K562 (cell line): ENCODE measurements around the gene UQCRH. TPM values are rescaled to one million over a fixed set of nuclear protein-coding genes. Genes with fewer than 3 reads are reported as not detected.

Experiments used
- ATF3 ChIP-seq, 2 experiments: fragments of 450-650 bp in 1 of 2; sonication (generic) in 1 of 2; formaldehyde crosslinking in 1 of 2; IDR thresholded peaks in 1 of 2; conservative IDR thresholded peaks in 1 of 2; 2 replicates each; pipeline versions ENCODE4 v1.6.1 to v1.8.1; 2016 to 2023; ENCODE audit warnings: mild to moderate bottlenecking in 2 of 2, moderate library complexity in 2 of 2, inconsistent platforms in 1 of 2, missing genetic modification reagents in 1 of 2
- ATF4 ChIP-seq: fragments of 450-650 bp; formaldehyde crosslinking; IDR thresholded peaks from 2 replicates; pipeline ENCODE4 v1.4.0; 2022; ENCODE audit warnings: mild to moderate bottlenecking, moderate library complexity
- CREB3L1 ChIP-seq: fragments of 450-650 bp; IDR thresholded peaks from 2 replicates; pipeline ENCODE4 v1.6.1; 2014; ENCODE audit warnings: low read depth, mild to moderate bottlenecking, moderate library complexity, borderline replicate concordance
- GATAD2A ChIP-seq: fragments of 450-650 bp; IDR thresholded peaks from 2 replicates; pipeline ENCODE4 v1.6.1; 2017
- HDAC8 ChIP-seq: fragments of 450-650 bp; IDR thresholded peaks from 2 replicates; pipeline ENCODE4 v1.6.1; 2016; ENCODE audit warnings: mild to moderate bottlenecking, missing genetic modification characterization, moderate library complexity, missing compliant biosample characterization
- HNRNPK ChIP-seq: fragments of 200-400 bp; formaldehyde crosslinking; IDR thresholded peaks from one replicate; pipeline ENCODE4 v1.6.1; 2018; ENCODE audit warnings: mild to moderate bottlenecking, low read depth, low read length; ENCODE audit not compliant: poor library complexity, severe bottlenecking
- JUND ChIP-seq, 2 experiments: IDR thresholded peaks; 2 replicates in 1 of 2; 3 replicates in 1 of 2; pipeline ENCODE4 v1.6.1; 2011; ENCODE audit warnings: borderline replicate concordance in 2 of 2, low read depth in 2 of 2, low read length in 2 of 2, improper control_type of control experiment in 1 of 2, missing biosample characterization in 1 of 2, missing genetic modification characterization in 1 of 2, missing genetic modification reagents in 1 of 2
- NCOR1 ChIP-seq: fragments of 450-650 bp; IDR thresholded peaks from 2 replicates; pipeline ENCODE4 v1.6.1; 2016; ENCODE audit warnings: mild to moderate bottlenecking, moderate library complexity
- NR2C1 ChIP-seq, 2 experiments: fragments of 450-650 bp; IDR thresholded peaks; 2 replicates each; pipeline ENCODE4 v1.6.1; 2017; ENCODE audit warnings: mild to moderate bottlenecking in 2 of 2, antibody characterized with exemption in 1 of 2, inconsistent platforms in 1 of 2, missing compliant biosample characterization in 1 of 2, missing genetic modification characterization in 1 of 2
- RNF2 ChIP-seq: sonication (generic); IDR thresholded peaks from 2 replicates; pipeline ENCODE4 v1.6.1; 2016
- SMARCA4 ChIP-seq: fragments of 450-650 bp; IDR thresholded peaks from 2 replicates; pipeline ENCODE4 v1.6.1; 2016
- SRSF3 ChIP-seq: fragments of 200-400 bp; formaldehyde crosslinking; IDR thresholded peaks from 2 replicates; pipeline ENCODE4 v1.6.1; 2016; ENCODE audit warnings: mild to moderate bottlenecking, low read length, moderate library complexity; ENCODE audit not compliant: insufficient read depth
- TEAD4 ChIP-seq, 2 experiments: sonication (generic) in 1 of 2; formaldehyde crosslinking in 1 of 2; IDR thresholded peaks; 2 replicates each; pipeline versions ENCODE4 v1.6.1 to v1.8.0; 2012 to 2022; ENCODE audit warnings: borderline replicate concordance in 1 of 2, inconsistent platforms in 1 of 2, low read length in 1 of 2, mild to moderate bottlenecking in 1 of 2, missing genetic modification reagents in 1 of 2
- THRB ChIP-seq: fragments of 450-650 bp; formaldehyde crosslinking; conservative IDR thresholded peaks from 2 replicates; pipeline ENCODE4 v1.4.0; 2022; ENCODE audit warnings: mild to moderate bottlenecking, missing genetic modification characterization
- TOE1 ChIP-seq, 2 experiments: fragments of 450-650 bp in 1 of 2; sonication (generic) in 1 of 2; formaldehyde crosslinking in 1 of 2; IDR thresholded peaks; 2 replicates each; pipeline versions ENCODE4 v1.7.1 to v1.8.0; 2016 to 2022; ENCODE audit warnings: borderline replicate concordance in 2 of 2, mild to moderate bottlenecking in 2 of 2, antibody characterized with exemption in 1 of 2, inconsistent platforms in 1 of 2, low read depth in 1 of 2, missing genetic modification reagents in 1 of 2, moderate library complexity in 1 of 2
- U2AF2 ChIP-seq: fragments of 200-400 bp; formaldehyde crosslinking; optimal IDR thresholded peaks from 2 replicates; pipeline ENCODE3; 2017; ENCODE audit warnings: low read depth, mild to moderate bottlenecking, low read length
- WHSC1 ChIP-seq: IDR thresholded peaks from one replicate; pipeline ENCODE4 v1.6.1; 2012; ENCODE audit warnings: low read length, control low read depth, inconsistent platforms
- ZFP30 ChIP-seq: fragments of 250-450 bp; sonication (Bioruptor Pico); IDR thresholded peaks from 2 replicates; pipeline ENCODE4 v1.8.0; 2022; ENCODE audit warnings: moderate library complexity, mild to moderate bottlenecking, inconsistent platforms, borderline replicate concordance
- ZFPM2 ChIP-seq: fragments of 250-450 bp; sonication (Bioruptor Pico); IDR thresholded peaks from 2 replicates; pipeline ENCODE4 v1.5.1; 2022; ENCODE audit warnings: mild to moderate bottlenecking
- ZNF695 ChIP-seq: fragments of 450-650 bp; formaldehyde crosslinking; IDR thresholded peaks from 2 replicates; pipeline ENCODE4 v1.4.0; 2020; ENCODE audit warnings: mild to moderate bottlenecking, moderate library complexity
- ZZZ3 ChIP-seq: fragments of 450-650 bp; IDR thresholded peaks from 2 replicates; pipeline ENCODE4 v1.6.1; 2016; ENCODE audit warnings: antibody characterized with exemption, mild to moderate bottlenecking, moderate library complexity
- polyA plus RNA-seq, 8 experiments: library from polyadenylated mRNA; depleted of rRNA in 4 of 8; stranded (reverse) in 5 of 8; unstranded in 3 of 8; fragments of >200 nt; fragmentation: Nextera tagmentation in 2 of 8; fragmentation: Illumina TruSeq in 1 of 8; extraction: Ambion mirVana in 2 of 8; extraction: Trizol in 1 of 8; gene quantifications; 2 replicates each; pipeline versions ENCODE4 v1.2.1 to v1.2.3, GENCODE V29; 2011 to 2014; ENCODE audit warnings: inconsistent platforms in 1 of 8, missing spikeins in 1 of 8
- total RNA-seq, 7 experiments: library from RNA; depleted of rRNA in 6 of 7; stranded (reverse); fragments of >200 nt in 6 of 7; fragmentation: Illumina TruSeq in 2 of 7; extraction: Trizol in 2 of 7; gene quantifications; 2 replicates each; pipeline versions ENCODE4 v1.2.1 to v1.2.3, GENCODE V29; 2011 to 2021; ENCODE audit warnings: low replicate concordance in 1 of 7

UQCRH gene
- total and polyA plus RNA-seq, 9 of the 15 experiments (the other 6 are each of a cell fraction or from before 2014, with no cell fraction given): 1,267 to 5,184 (median 2,410) TPM

- no peak for TF ChIP-seq ATF4 (CRISPR knock-in tag)
- no peak for TF ChIP-seq RNF2
- peak; percentile 43; the same call in 1 of the 2 replicates for TF ChIP-seq TEAD4 (IDR thresholded peaks at IDR 0.05; ENCODE audit: low read length)
- no peak for TF ChIP-seq TEAD4 (CRISPR knock-in tag; IDR thresholded peaks at IDR 0.05; ENCODE audit: borderline replicate concordance)
- peak; percentile 64; the same call in 1 of the 2 replicates for TF ChIP-seq ATF3 (IDR thresholded peaks at IDR 0.05)
- no peak for TF ChIP-seq ATF3 (CRISPR knock-in tag; conservative IDR thresholded peaks at IDR 0.05)
- no peak for TF ChIP-seq U2AF2
- TF ChIP-seq ZZZ3: no peak
- TF ChIP-seq CREB3L1: peak; percentile 83; the same call in 1 of the 2 replicates
- no peak for TF ChIP-seq SRSF3
- no peak for TF ChIP-seq HNRNPK
- TF ChIP-seq HDAC8 (tag): no peak
- TF ChIP-seq GATAD2A: no peak
- no peak for TF ChIP-seq THRB (CRISPR knock-in tag)
- TF ChIP-seq ZFPM2 (CRISPR knock-in tag): no peak
- no peak for TF ChIP-seq TOE1 (IDR thresholded peaks at IDR 0.05; ENCODE audit: borderline replicate concordance)
- TF ChIP-seq TOE1 (CRISPR knock-in tag; IDR thresholded peaks at IDR 0.05; ENCODE audit: borderline replicate concordance, low read depth): no peak
- TF ChIP-seq NCOR1: 0 out of 2 replicates have a peak, but pooled peaks have one; percentile 8
- TF ChIP-seq ZFP30 (CRISPR knock-in tag): no peak
- no peak for TF ChIP-seq ZNF695
- TF ChIP-seq SMARCA4: 0 out of 2 replicates have a peak, but pooled peaks have one; percentile 23
- TF ChIP-seq WHSC1: no peak
- peak; percentile 71; the same call in 1 of the 2 replicates for TF ChIP-seq JUND (IDR thresholded peaks at IDR 0.05; ENCODE audit: borderline replicate concordance, low read depth, low read length)
- peak; percentile 49; the same call in 1 of the 3 replicates for TF ChIP-seq JUND (tag; IDR thresholded peaks at IDR 0.05; ENCODE audit: borderline replicate concordance, low read depth, low read length)
- no peak for TF ChIP-seq NR2C1 (IDR thresholded peaks at IDR 0.05)
- TF ChIP-seq NR2C1 (tag; IDR thresholded peaks at IDR 0.05): 0 out of 2 replicates have a peak, but pooled peaks have one; percentile 24
Observed at GRCh38 chr1:46298387-46298786, 5.1 kb upstream of the UQCRH start (continued).
